Kidney (tissue), 13 donors: ENCODE measurements around the gene MTCL3.

ENCODE experiments used
- DNase-seq, 5 donors: peaks; one replicate each; pipeline ENCODE4 v3.0.0-alpha.2; 2013 to 2020
- FAIRE-seq: peaks from 2 replicates; lab custom pipeline; 2012; peaks lifted over from hg19 to GRCh38; lab: Jason Lieb, UNC
- H3K27ac ChIP-seq, 2 donors: one replicate each; pipeline ENCODE4 v1.7.0; 2013; ENCODE audit warnings: low read depth in 2 of 2, low read length in 2 of 2, inconsistent platforms in 1 of 2
- H3K27me3 ChIP-seq: one replicate; pipeline ENCODE4 v1.7.1; 2013; ENCODE audit warnings: low read length, inconsistent platforms; ENCODE audit not compliant: control insufficient read depth, insufficient read depth
- H3K36me3 ChIP-seq, 3 donors: one replicate each; pipeline versions ENCODE4 v1.7.0 to v1.7.1; 2013; ENCODE audit warnings: low read length in 3 of 3, control low read depth in 1 of 3, inconsistent platforms in 1 of 3; ENCODE audit not compliant: insufficient read depth in 3 of 3, control insufficient read depth in 2 of 3
- H3K4me1 ChIP-seq, 3 donors: one replicate each; pipeline versions ENCODE4 v1.7.0 to v1.7.1; 2013; ENCODE audit warnings: low read length in 3 of 3, inconsistent platforms in 1 of 3, low read depth in 1 of 3; ENCODE audit not compliant: control insufficient read depth in 2 of 3, insufficient read depth in 2 of 3
- H3K4me3 ChIP-seq, 3 donors: one replicate each; pipeline versions ENCODE4 v1.7.0 to v1.8.1; 2013; ENCODE audit warnings: low read length in 3 of 3, control low read depth in 1 of 3, inconsistent platforms in 1 of 3
- H3K9ac ChIP-seq, 3 donors: one replicate each; pipeline versions ENCODE4 v1.7.0 to v1.7.1; 2013; ENCODE audit warnings: low read length in 3 of 3, control low read depth in 1 of 3, inconsistent platforms in 1 of 3
- H3K9me3 ChIP-seq, 3 donors: one replicate each; pipeline versions ENCODE4 v1.7.0 to v1.7.1; 2013; ENCODE audit warnings: low read length in 3 of 3, control low read depth in 1 of 3, inconsistent platforms in 1 of 3; ENCODE audit not compliant: control insufficient read depth in 2 of 3, insufficient read depth in 1 of 3
- intact Hi-C: fragments of 100-400 bp; cut with DNase I; formaldehyde crosslinking; loops from one replicate; pipeline ENCODE4 v1.11.1; 2022
- TF ChIP-seq, protein P1 (sequence below): IDR thresholded peaks from 3 replicates; pipeline ENCODE4 v1.5.1; 2012; ENCODE audit warnings: mild to moderate bottlenecking, moderate library complexity, borderline replicate concordance; ENCODE audit not compliant: insufficient read depth; ENCODE audit errors: extremely low read depth
- donor health status: control.
- donor health status: control.
- donor health status: control.
- donor health status: control.
- donor health status: control.
- donor health status: DM: yes; HTN: yes; CAD: no.
- donor health status: Normal renal cell carcinoma (clear cell type).

MTCL3 gene

GRCh38 chr6:127471379-127472255 lies 47.5 kb downstream of the MTCL3 start:
- FAIRE-seq = no peak
- intact Hi-C loops = no loop called here
- H3K27ac ChIP-seq = no peak overlapping the region

GRCh38 chr6:127468936-127469335 lies 50.2 kb downstream of the MTCL3 start:
- Histone ChIP-seq H3K9ac (no peak overlapping the region), H3K27ac (no peak overlapping the region), H3K9me3 (no peaks in the 10 kb centered on the region), H3K36me3 (no peaks in the 10 kb centered on the region), H3K4me1 (no peaks in the 10 kb centered on the region), H3K4me3 (no peak overlapping the region), H3K27me3 (no peaks in the 10 kb centered on the region)
- intact Hi-C loops = loop anchor here (10.0 kb wide), 1 partner anchor 66 kb away; no protein-coding TSS in a partner anchor
- TF ChIP-seq, protein P1, sequence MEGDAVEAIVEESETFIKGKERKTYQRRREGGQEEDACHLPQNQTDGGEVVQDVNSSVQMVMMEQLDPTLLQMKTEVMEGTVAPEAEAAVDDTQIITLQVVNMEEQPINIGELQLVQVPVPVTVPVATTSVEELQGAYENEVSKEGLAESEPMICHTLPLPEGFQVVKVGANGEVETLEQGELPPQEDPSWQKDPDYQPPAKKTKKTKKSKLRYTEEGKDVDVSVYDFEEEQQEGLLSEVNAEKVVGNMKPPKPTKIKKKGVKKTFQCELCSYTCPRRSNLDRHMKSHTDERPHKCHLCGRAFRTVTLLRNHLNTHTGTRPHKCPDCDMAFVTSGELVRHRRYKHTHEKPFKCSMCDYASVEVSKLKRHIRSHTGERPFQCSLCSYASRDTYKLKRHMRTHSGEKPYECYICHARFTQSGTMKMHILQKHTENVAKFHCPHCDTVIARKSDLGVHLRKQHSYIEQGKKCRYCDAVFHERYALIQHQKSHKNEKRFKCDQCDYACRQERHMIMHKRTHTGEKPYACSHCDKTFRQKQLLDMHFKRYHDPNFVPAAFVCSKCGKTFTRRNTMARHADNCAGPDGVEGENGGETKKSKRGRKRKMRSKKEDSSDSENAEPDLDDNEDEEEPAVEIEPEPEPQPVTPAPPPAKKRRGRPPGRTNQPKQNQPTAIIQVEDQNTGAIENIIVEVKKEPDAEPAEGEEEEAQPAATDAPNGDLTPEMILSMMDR = no peak
- FAIRE-seq (no peak), DNase-seq (no peak)

More at GRCh38 chr6:127471379-127472255, 47.5 kb downstream of the MTCL3 start:
- no peaks in the 10 kb centered on the region for H3K36me3 ChIP-seq
- no peak overlapping the region for H3K4me3 ChIP-seq
- TF ChIP-seq, protein P1 = no peak
- no peaks in the 10 kb centered on the region for H3K27me3 ChIP-seq
- DNase-seq = no peak
- H3K4me1 ChIP-seq = no peaks in the 10 kb centered on the region
- H3K9ac ChIP-seq = no peak overlapping the region
- H3K9me3 ChIP-seq = no peaks in the 10 kb centered on the region

DNA sequence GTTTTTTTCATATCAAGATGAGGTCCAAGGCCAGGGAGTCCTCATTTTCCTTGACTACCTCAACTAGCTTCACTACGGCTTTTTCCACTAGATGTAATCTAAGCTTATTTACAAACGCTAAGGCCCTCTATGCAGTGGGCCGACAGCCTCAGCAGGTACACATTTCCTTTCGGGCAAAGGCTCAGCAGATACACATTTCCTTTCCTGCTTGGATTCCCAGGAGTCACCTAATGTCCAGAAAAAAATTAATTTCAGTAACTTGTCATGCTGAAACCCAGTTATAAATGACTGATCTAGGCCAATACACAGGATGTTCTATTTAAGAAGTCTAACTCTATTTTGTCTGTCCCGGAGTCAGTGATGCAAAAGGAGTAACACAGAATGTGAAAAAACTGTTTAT lies 52.7 kb downstream of the MTCL3 start:
- Histone ChIP-seq H3K9me3 (no peaks in the 10 kb centered on the region), H3K9ac (no peak overlapping the region), H3K4me3 (no peak overlapping the region), H3K27me3 (no peaks in the 10 kb centered on the region), H3K27ac (no peak overlapping the region), H3K36me3 (no peaks in the 10 kb centered on the region), H3K4me1 (no peaks in the 10 kb centered on the region)
- no peak for FAIRE-seq
- TF ChIP-seq, protein P1 = no peak
- intact Hi-C loops = loop anchor here (10.0 kb wide), 1 partner anchor 68 kb away; no protein-coding TSS in a partner anchor
- no peak for DNase-seq
